Measurements from ENCODE around the gene FBXO11. TPM values are rescaled to one million over a fixed set of nuclear protein-coding genes. Genes with fewer than 3 reads are reported as not detected.
"Not testable (repeated sequence)": the region's sequence is repeated elsewhere in the genome, so short reads cannot be mapped to it uniquely, and the experiment has no call there.

Gene FBXO11
- total and polyA plus RNA-seq, 11 donors: 19.7 to 52.4 (median 33.2) TPM

GRCh38 chr2:47907039-47907781 lies 912 bp upstream of the FBXO11 start:
- ATAC-seq (peak in 2 of 4 donors; percentile 35 to 55), DNase-seq (no peak)
- intact Hi-C loops (cut with DNase I): loop anchor here (1.0 to 10.0 kb wide), 12 partner anchors 40 to 528 kb away; partner anchors contain the start of gene MSH6 (in 9 of the 10)

DNA sequence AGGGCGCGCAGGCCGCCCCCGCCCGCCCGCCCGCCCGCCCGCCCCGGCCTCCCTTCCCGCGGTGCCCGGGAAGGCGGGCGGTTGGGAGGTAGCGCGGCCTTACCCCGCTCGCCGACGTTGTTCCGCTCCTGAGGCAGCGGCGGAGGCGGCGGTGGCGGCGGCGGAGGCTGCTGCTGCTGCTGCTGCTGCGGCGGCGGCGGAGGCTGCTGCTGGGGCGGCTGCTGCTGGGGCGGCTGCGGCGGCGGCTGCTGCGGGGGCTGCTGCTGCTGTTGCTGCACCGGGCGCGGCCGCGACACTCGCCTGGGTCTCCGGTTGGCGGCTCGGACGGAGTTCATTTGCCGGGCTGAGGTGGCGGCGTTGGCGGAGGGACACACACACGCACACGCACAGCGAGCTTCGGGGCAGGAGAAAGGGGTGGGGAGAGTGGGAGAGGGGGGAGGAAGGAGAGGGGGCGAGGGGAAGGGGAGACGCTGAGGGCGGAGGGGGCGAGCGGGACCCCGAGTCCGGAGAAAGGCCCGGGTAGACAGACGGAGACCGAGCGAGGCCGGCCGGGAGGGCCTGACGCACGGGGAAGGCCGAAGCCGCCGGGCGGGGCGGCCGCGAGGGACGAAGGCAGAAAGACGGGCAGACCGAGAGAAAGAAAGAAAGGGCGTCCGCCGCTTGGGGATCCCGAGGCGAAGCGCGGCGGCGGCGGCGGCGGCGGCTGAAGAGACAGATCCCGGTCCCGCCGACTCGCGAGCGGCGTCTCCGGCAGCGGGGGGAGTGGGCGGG lies 727 bp downstream of the FBXO11 start:
- Histone ChIP-seq H3K9me3 (no peaks in the 10 kb centered on the region), H3K4me3 (peak overlapping the region; percentile 75 to 98 (median 92)), H3K27me3 (no peaks in the 10 kb centered on the region), H3K27ac (peak overlapping the region; percentile 96 to 100 (median 99)), H3K36me3 (no peaks in the 10 kb centered on the region), H3K4me1 (peaks cover 0 to 42% (median 27%) of the 10 kb centered on the region in 12 donors)
- TF ChIP-seq CTCF (IDR thresholded peaks at IDR 0.05) (peak in 1 of 12 donors; percentile 7), POLR2A (IDR thresholded peaks at IDR 0.05) (no peak)
- DNase-seq (peak; percentile 62 to 86 (median 62)), ATAC-seq (peak in 3 of 4 donors; percentile 12 to 20 (median 14))
- WGBS, 4 donors: 1 to 2% (median 1%) methylated on average over 28 to 105 of the region's 105 CpGs
- intact Hi-C loops (cut with DNase I): loop anchor here (2.0 to 10.0 kb wide), 11 partner anchors 38 to 529 kb away; partner anchors contain the start of gene MSH6 (in 9 of the 10)

More at GRCh38 chr2:47907039-47907781, 912 bp upstream of the FBXO11 start:
- TF ChIP-seq POLR2A (IDR thresholded peaks at IDR 0.05): no peak
- peak in 2 of 12 donors; percentile 32 to 48 for TF ChIP-seq CTCF (IDR thresholded peaks at IDR 0.05)
- 27 to 31% (median 30%) methylated on average over 15 of the region's 15 CpGs for WGBS, 4 donors
- Histone ChIP-seq H3K27ac (peak overlapping the region; percentile 96 to 100 (median 99)), H3K4me3 (peak overlapping the region; percentile 43 to 98 (median 91)), H3K4me1 (peaks cover 0 to 26% (median 16%) of the 10 kb centered on the region in 12 donors), H3K9me3 (no peaks in the 10 kb centered on the region), H3K36me3 (no peaks in the 10 kb centered on the region), H3K27me3 (no peaks in the 10 kb centered on the region)

GRCh38 chr2:47903781-47904490 lies 2.4 kb downstream of the FBXO11 start:
- TF ChIP-seq POLR2A (IDR thresholded peaks at IDR 0.05): no peak

GRCh38 chr2:47901892-47902291 lies 4.4 kb downstream of the FBXO11 start:
- intact Hi-C loops (cut with DNase I): loop anchor here in 9 of 10 donors (5.0 to 10.0 kb wide), 6 partner anchors 35 to 533 kb away; partner anchors contain the start of gene MSH6 (in 4 of the 9)
- H3K4me1 ChIP-seq: peaks cover 0 to 69% (median 43%) of the 10 kb centered on the region in 12 donors
- not testable (repeated sequence) for H3K9me3 ChIP-seq, H3K36me3 ChIP-seq, ATAC-seq, H3K27me3 ChIP-seq, DNase-seq, H3K27ac ChIP-seq
- 94 to 96% (median 94%) methylated on average over 13 of the region's 13 CpGs for WGBS, 4 donors
- peak overlapping the region in 1 of 12 donors; percentile 93 for H3K4me3 ChIP-seq

More at GRCh38 chr2:47903781-47904490, 2.4 kb downstream of the FBXO11 start:
- intact Hi-C loops (cut with DNase I): loop anchor here in 9 of 10 donors (5.0 to 10.0 kb wide), 6 partner anchors 37 to 531 kb away; partner anchors contain the start of gene MSH6 (in 4 of the 9)
- H3K27ac ChIP-seq: peak overlapping the region in 10 of 12 donors; percentile 61 to 99 (median 98)
- H3K4me3 ChIP-seq: peak overlapping the region; percentile 75 to 98 (median 92)
- H3K36me3 ChIP-seq: no peaks in the 10 kb centered on the region
- ATAC-seq (no peak), DNase-seq (no peak)
- WGBS, 4 donors: 2 to 3% (median 3%) methylated on average over 10 of the region's 10 CpGs
- peaks cover 0 to 57% (median 37%) of the 10 kb centered on the region in 12 donors for H3K4me1 ChIP-seq
- no peaks in the 10 kb centered on the region for H3K27me3 ChIP-seq
- no peaks in the 10 kb centered on the region for H3K9me3 ChIP-seq

All from heart left ventricle (tissue), 16 donors.